DOHH2 (cell line): ENCODE data around the gene SNRPA1.

ENCODE experiments used
- CTCF ChIP-seq: fragments of 200-600 bp; sonication (generic); IDR thresholded peaks from one replicate; pipeline ENCODE4 v1.5.1; 2014; ENCODE audit warnings: antibody characterized with exemption, mild to moderate bottlenecking, low read depth, low read length; ENCODE audit not compliant: poor library complexity, severe bottlenecking
- EZH2phosphoT487 ChIP-seq: fragments of 200-600 bp; sonication (generic); IDR thresholded peaks from 2 replicates; pipeline ENCODE4 v1.6.1; 2017; ENCODE audit warnings: borderline replicate concordance, mild to moderate bottlenecking, antibody characterized with exemption, low read length, moderate library complexity, mixed read lengths

GRCh38 chr15:101262551-101262950 is 32.5 kb downstream of the SNRPA1 start:
- TF ChIP-seq CTCF, result no peak
- no peak for TF ChIP-seq EZH2phosphoT487
